HG03457 (cell line): Measurements from ENCODE around the gene CTIF.

Source experiments
- ATAC-seq: cut with Tn5 transposase; IDR thresholded peaks from one replicate; pipeline ENCODE4 v1.9.1; 2021; ENCODE audit warnings: moderate number of reproducible peaks; ENCODE audit not compliant: unreplicated experiment

CTIF gene

DNA sequence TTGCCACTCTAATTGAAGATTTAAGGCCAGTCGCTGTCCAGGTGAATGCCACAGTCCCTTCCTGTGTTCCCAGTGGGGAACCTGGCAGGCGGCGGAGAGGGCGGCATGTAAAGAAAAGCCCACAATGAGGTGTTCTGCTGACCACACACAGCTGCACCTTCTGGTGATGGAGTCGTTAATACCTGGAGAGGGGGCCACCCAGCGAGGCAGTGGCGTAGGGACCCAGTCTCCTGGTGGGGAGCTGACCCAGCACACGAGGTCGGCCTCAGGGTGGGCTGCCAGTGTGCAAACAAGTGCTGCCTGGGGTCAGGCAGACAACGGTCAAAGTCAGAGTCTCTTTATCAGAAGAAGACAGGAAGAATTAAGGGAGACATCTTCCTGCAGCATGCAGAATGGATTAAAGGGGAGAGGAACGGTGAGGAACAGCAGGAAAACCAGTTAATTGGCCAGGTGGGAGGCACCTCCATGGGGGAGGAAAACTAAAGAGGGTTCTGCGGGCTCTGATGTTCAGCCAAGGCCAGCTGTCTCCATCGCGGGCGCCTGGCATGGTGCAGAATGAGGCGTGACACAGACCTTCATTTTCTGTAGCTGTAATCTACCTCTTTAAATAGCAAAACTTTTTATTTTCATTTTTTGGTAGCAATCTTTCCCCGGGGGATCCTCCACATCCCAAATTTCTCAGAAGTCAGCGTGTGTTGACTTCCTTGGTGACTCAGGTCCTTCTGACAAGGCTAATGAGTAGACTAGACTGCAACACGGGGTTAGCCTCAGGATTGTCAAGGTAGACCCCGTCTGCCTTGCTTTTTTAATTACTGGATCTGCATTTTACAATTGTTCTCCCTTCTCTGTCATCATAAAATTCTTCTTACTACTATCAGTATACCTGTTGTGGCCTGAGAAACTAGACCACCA lies 333.7 kb downstream of the CTIF start:
- ATAC-seq: no peak

GRCh38 chr18:48874233-48874632 lies 335.4 kb downstream of the CTIF start:
- ATAC-seq: no peak

DNA sequence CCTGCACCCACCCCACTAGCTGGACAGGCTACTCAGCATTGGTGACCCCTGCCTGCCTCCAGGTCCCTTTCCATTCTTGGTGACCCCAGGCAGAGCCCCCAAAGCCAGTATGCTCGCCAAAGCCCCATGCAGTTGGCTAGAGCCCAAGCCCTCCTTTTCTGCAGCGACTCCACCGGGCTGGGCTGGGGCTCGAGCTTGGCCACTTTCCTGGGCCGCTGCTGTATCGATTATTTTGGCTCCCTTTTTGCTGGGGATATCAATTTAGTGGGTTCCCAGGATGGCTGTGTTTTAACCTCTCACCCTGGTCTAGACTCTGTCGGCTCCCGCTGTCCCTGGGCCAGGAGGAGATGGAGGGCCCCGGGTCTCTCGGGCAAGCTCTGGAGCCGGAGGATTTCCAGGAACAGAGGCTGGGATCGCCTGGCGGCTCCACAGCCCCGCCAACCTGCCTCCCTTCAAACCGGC lies 335.9 kb downstream of the CTIF start:
- no peak for ATAC-seq

GRCh38 chr18:48875314-48875941 lies 336.6 kb downstream of the CTIF start:
- ATAC-seq: no peak

GRCh38 chr18:48875942-48876511 lies 337.2 kb downstream of the CTIF start:
- ATAC-seq: no peak

GRCh38 chr18:48876590-48876989 lies 337.8 kb downstream of the CTIF start:
- ATAC-seq: no peak

DNA sequence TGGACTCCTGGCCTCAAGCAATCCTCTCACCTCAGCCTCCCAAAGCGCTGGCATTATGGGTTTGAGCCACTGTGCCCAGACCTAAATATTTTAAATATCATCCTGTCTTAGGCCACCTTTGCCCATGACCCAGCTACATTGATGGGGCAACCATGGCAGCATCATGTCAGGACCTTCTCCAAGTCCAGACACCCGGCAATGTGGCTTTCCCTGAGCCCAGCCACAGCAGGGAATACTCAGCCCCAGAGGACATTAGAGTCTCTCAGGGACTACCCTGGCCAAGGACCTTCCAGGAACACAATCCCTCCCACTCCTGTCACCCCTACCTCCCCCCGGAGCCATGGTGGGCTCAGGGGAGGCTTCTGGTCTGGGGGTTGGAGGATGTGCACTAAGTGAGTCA lies 339.1 kb downstream of the CTIF start:
- no peak for ATAC-seq

DNA sequence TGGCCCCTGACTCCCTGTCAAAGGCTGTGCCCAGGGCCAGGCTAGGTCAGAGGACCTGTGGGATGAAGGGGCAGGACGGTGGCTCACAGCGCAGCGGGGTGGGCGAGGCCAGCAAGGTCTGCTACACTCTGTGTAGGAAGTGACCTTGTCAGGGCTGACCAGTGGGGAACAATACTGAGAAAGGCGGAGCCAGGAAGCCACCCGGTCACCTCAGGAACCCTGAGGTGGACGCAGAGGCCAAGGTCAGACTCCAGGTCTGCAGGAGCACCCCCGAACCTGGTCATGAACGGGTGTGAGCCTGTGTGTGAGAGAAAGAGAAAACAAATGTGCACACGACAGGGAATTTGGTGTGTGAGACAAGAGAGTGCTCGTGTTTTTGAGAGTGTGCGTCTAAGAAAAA lies 339.6 kb downstream of the CTIF start:
- no peak for ATAC-seq

GRCh38 chr18:48879008-48879431 lies 340.2 kb downstream of the CTIF start:
- no peak for ATAC-seq

DNA sequence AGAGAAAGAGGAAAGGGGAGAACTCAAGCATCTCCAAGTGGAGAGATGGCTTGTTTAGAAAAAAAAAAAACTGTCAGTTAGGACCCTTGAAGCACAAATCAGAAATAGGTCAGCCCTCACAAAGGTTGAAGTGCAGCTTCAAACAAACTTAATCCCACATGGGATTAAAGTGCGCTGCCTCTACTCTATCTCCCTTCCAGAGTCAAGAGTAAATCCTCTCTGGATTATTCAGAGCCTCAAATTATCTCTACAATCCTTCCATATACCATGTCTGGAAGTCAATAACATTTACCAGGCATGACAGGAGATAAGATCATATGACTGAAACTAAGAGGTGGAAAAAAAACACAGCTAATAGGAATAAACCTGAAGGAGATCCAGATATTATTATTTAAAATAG lies 342.1 kb downstream of the CTIF start:
- ATAC-seq: no peak

GRCh38 chr18:48882379-48882778 lies 343.5 kb downstream of the CTIF start:
- no peak for ATAC-seq

- ATAC-seq: no peak
Measured at GRCh38 chr18:48884306-48884705, 345.5 kb downstream of the CTIF start.

GRCh38 chr18:48884771-48885170 lies 345.9 kb downstream of the CTIF start:
- ATAC-seq: no peak

GRCh38 chr18:48885266-48885923 lies 346.6 kb downstream of the CTIF start:
- ATAC-seq: no peak

- ATAC-seq: no peak
Measured at GRCh38 chr18:48885924-48886400, 347.1 kb downstream of the CTIF start.

DNA sequence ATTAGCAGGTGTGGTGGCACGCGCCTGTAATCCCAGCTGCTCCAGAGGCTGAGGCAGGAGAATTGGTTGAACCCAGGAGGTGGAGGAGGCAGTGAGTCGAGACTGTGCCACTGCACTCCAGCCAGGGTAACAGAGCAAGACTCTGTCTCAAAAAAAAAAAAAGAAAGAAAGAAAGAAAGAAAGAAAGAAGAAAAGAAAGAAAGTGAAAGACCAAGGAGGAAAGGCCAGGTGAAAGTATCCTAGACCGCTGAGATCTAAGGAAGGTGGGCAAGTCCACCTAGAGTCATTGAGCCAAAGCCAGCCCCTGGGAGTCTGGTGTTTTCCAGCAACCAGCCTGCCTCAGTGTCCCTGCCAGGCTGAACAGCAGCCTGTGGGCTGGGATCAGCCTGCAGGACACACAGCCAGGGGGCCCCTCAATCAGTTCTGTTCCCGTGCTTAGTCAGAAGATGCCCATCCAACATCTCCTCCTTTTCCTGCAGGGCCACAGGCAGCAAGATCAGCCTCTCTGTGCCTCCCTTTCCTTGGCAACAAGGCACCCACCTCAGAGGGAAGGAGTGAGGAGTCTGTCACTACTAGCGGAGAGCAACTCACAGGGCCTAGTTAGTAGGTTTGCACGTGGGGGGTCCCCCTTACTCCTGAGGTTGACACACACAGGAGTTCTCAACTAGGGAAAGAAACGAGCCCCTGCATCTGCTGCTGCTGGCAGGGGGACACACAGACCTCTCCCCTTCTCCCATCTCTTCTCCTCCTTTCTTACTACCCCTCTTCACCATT lies 347.9 kb downstream of the CTIF start:
- no peak for ATAC-seq

GRCh38 chr18:48887294-48887904 lies 348.6 kb downstream of the CTIF start:
- ATAC-seq: no peak

DNA sequence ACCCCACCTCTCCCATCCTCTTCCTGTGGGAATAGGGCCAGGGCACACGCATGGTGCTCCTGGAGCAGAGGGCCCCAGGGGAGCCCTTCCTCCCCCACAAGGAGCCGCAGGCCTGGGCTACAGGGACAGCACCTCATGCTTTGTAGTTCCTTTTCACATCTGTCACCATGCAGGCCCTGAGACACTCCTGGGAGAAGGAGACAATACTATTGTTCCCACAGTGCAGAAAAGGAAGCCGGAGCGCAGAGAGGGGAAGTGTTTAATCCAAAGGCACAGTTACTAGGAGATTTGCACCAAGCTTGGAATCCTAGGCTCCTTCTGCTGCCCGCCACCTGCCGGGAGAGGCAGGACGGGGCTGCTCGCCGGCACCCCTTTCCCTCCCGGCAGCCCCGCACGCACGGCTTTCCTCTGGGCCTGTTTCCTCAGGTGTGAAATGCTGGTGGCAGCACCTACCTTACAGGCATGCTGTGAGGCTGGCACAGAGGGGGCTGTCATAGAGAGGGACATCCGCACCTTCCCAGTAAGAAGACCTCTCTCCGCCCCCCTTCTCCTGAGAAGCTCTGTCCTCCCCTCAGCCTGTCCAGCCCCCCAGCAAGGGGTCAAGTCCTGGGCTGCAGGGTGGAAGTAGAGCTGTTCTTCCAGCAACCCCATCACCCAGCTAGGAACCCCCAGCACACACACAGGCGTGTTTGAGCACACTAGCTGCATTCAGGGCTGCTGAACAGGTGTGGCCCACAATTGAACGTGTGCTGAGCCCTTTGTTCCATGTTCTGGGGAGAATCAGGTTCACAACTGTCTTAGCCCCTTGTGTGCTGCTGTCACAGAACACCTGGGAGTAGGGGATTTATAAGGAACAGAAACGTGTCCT lies 349.3 kb downstream of the CTIF start:
- ATAC-seq: no peak

DNA sequence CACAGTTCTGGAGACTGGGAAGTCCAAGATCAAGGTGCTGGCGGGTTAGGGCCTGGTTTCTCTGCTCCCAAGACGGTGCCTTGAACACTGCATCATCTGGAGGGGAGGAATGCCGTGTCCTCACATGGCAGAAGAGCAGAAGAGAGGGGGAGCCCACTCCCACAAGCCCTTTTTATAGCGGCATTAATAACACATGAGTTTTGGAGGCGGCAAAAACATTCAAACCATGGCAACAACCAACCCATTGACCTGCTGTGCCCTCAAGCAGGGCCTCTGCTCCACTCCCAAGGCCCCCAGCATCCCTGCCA lies 349.9 kb downstream of the CTIF start:
- ATAC-seq: no peak
